ENCODE measurements around the gene ACOT6.
"Not testable (repeated sequence)": the region's sequence is repeated elsewhere in the genome, so short reads cannot be mapped to it uniquely, and the experiment has no call there.

The ACOT6 gene

DNA sequence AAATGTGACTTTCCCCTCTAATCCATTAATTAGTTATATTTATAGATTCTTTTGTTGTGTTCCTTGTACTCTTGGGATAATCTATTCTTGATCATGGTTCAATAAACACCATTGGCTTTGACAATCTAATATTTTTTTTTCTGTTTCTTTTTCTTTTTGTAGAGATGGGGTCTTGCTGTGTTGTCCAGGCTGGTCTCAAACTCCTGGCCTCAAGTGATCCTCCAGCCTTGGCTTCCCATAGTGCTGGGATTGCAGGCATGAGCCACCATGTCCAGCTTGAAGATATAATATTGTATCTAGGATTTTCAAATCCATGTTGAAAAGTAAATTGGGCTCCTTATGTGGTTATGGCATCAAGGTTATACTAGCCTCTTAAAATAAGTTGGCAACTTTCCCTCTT is 38.7 kb downstream of the ACOT6 start:
- no peak for DNase-seq (ENCODE audit: low read depth)

DNA sequence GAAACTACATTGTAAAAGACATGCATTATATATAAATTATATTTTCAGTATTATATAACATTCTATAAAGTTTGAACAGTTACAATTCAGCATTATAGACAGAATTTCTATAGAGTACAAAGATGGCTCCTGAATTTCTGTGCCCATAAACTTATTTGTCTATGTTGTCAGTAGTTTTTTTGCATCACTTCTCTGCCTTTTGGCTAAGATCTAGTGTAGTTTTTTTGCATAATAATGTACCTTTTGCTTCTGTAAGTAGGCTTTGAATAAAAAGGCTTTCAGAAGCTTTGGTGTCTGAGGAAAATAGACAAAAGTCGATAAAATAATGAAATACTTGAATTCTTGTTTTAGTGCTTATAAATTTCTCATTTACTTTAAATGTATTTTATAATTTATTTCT is 43.5 kb downstream of the ACOT6 start:
- no peak for DNase-seq (ENCODE audit: low read depth)

DNA sequence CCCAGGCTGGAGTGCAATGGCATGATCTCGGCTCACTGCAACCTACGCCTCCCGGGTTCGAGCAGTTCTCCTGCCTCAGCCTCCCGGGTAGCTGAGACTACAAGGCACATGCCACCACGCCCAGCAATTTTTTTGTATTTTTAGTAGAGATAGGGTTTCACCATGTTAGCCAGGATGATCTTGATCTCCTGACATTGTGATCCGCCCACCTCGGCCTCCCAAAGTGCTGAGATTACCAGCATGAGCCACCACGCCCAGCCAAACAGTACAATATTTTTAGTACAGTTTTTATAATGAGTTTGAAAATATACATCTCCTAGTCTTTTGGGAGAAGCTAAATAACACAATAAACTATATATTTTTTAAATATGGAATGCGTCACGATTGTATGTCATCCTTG is 46.9 kb downstream of the ACOT6 start:
- not testable (repeated sequence) for DNase-seq (ENCODE audit: low read depth)

DNA sequence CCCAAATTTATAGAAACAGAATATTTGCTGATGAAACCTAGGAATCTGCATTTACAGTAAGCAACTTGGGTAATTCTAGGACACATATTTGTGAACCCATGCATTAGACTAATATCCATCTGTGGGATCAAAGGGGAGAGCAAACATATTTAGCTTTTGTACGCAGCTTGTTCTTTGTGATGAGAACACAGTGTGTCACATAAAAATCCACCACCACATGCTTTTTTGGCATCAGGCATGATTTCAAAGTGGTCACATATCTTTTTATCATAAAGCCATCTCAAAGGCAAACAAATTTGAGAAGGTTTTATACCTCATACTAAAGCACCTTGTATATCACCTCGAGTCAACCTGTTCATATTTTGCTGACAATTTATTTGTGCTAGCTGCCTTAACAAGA is 48.2 kb downstream of the ACOT6 start:
- no peak for DNase-seq (ENCODE audit: low read depth)

DNA sequence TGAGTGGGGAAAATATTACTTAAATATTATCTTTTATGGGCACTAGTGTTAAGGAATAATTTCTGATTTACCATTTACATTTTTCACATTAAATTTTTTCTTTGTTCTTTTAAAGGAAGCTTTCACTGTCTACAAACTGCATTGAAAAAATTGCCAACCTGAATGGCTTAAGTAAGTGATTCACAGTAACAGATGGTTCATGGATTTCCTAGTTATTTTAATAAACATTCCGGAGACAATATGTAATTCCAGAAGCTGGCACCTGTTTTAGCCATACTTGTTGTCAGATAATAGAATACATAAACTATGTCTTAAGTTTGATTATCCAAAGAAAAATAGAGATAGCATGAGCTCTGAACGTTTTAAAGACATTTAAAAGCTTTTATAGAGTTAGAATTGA is 49.6 kb downstream of the ACOT6 start:
- no peak for DNase-seq (ENCODE audit: low read depth)

DNA sequence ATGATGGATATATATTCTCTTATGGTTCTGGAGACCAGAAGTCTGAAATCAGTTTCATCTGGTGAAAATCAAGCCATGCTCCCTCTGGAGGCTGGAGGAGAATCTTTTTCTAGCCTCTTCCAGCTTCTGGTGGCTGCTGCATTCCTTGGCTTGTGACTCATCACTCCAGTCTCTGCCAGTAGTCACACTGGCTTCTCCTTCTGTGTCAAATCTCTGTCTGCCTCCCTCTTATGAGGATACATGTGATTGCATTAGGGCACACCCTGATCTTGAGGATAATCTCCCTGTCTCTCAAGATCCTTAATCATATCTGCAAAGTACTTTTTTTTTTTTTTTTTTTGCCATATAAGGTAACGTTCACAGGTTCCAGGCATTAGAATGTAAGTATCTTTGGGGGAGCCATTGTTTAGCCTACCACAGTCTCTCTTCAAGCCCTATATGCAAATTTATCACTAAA is 50.2 kb downstream of the ACOT6 start:
- no peak for DNase-seq (ENCODE audit: low read depth)

DNA sequence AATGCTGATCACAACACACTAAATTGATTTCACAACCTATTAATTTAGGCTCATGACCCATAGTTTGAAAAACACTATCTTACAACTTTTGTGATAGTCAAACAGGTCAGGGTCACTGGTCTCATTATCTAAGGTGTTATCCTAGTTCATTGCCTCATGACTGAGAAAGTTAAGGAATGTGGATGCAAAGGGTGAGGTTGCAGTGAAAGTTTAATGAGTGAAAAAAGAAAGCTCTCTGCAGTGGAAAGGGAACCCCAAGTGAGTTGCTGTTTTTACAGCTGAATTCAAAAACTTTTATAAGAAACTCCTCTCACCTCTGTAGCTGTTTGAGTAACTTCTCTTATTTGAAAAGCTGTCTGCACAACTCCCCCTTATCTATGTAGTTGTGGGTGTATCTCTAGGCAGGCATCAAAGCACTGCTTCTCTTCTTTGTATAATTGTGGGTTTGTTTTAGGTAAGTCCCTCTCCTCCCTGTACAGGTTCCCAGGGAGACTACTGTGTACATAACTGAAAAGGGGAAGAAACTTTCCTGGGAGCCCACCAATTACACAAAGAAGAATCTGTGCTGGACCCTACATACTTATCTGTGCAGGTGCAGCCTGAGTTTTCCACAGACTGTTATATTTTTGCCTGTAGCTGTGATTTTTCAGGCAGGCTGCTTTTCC is 51.4 kb downstream of the ACOT6 start:
- DNase-seq (ENCODE audit: low read depth) = no peak

DNA sequence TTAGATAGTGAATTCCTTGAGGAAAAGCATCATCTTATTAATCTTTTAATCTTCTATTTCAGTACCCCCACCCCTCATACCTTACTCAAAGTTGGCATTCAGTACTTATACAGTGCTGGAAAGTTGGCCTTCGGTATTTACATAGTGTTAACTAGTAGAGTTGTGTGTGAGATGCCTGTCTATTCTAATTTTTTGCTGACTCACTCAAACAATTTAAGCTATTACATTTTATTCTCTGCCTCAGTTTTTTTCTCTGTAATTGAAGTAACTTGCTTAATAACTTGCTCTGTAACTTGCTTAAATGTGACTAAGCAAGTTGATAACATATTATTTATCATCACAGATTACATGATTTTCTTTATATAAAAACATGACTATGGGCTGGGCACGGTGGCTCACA is 52.8 kb downstream of the ACOT6 start:
- DNase-seq (ENCODE audit: low read depth) = no peak

DNA sequence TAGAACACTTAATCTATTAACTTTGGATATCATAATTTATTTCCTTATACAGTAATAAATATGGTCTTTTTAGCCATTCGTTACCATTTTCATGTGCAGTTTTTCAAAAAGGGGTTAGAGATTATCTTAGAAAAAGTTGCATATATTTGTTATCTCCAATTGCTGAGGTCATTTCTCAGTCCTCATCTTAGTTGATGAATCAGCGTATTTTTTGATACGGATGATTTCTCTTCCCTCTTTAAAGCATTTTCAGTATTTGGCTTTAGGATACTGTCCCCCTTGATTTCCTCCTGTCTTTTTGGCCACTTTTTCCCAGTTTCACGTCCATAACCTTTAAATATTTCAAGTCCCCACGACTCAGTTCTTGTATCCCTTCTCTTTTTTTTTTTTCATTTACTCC is 54.3 kb downstream of the ACOT6 start:
- no peak for DNase-seq (ENCODE audit: low read depth)

DNA sequence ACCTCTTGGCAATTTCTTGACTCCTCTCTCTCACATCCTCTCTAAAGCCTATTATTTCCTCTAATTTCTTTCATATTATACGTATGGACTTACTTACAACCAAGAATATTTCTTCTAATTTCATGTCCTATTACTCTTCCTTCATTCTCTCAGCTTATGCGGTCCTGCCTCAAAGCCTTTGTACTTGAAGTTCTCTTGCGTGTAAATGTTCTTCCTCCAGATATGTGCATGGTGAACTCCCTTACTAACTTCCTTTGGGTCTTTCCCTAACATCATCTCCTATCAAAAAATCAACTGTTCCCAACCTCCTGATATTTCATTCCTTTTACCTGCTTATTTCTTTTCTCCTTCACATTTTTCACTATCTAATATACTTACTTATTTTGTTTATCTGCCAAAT is 55.5 kb downstream of the ACOT6 start:
- DNase-seq (ENCODE audit: low read depth) = no peak
